HG03342 (cell line): ENCODE results near the gene SLC22A6.

ENCODE experiments used
- ATAC-seq: cut with Tn5 transposase; IDR thresholded peaks from one replicate; pipeline ENCODE4 v1.9.1; 2021; ENCODE audit warnings: mild to moderate bottlenecking, moderate library complexity; ENCODE audit not compliant: unreplicated experiment

SLC22A6 gene

GRCh38 chr11:62933285-62933684 is 51.5 kb downstream of the SLC22A6 start:
- ATAC-seq = no peak

- ATAC-seq = no peak
Measured at GRCh38 chr11:62931499-62932278, 53.1 kb downstream of the SLC22A6 start.

GRCh38 chr11:62930666-62931065 is 54.1 kb downstream of the SLC22A6 start:
- ATAC-seq = no peak

- ATAC-seq = no peak
Measured at GRCh38 chr11:62930157-62930556, 54.6 kb downstream of the SLC22A6 start.

- ATAC-seq = no peak
Measured at GRCh38 chr11:62928011-62928410, 56.8 kb downstream of the SLC22A6 start.

GRCh38 chr11:62926680-62927455 is 57.9 kb downstream of the SLC22A6 start:
- no peak for ATAC-seq
